HG03460 (cell line): ENCODE measurements around the gene NEDD4.
"Not testable (repeated sequence)": the region's sequence is repeated elsewhere in the genome, so short reads cannot be mapped to it uniquely, and the experiment has no call there.

Experiments used
- ATAC-seq: cut with Tn5 transposase; IDR thresholded peaks from one replicate; pipeline ENCODE4 v1.9.1; 2021; ENCODE audit not compliant: unreplicated experiment

The NEDD4 gene

DNA sequence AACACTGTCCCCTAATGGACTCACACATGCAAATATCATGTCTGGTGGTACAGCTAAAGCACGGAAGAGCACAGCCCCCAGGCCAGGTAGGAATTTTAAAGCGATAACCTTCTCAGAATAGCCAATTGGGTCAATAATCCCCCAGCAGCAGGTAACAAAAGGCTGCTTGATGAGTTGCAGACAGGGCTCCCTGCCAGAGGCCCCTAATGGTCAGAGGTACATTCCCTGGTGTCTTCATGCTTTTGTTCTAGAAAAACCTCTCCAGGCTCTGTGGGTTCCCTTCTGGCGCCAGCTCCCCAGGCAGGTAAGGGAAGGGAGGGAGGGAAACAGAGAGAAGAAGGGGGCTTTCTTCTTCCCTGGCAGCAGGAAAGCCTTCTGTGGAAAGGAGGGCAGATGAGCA is 207.1 kb downstream of the NEDD4 start:
- ATAC-seq = no peak

DNA sequence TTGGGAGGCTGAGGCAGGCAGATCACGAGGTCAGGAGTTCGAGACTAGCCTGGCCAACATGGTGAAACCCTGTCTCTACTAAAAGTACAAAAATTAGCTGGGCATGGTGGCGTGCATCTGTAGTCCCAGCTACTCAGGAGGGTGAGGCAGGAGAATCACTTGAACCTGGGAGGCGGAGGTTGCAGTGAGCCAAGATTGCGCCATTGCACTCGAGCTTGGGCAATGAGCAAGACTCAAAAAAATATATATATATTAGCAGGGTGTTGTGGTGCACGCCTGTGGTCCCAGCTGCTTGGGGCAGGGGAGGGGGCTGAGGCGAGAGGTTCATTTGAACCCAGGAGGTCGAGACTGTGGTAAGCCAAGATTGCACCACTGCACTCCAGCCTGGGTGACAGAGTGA is 207.8 kb downstream of the NEDD4 start:
- ATAC-seq = not testable (repeated sequence)

GRCh38 chr15:55784286-55784685 is 209.1 kb downstream of the NEDD4 start:
- no peak for ATAC-seq

GRCh38 chr15:55782901-55783300 is 210.5 kb downstream of the NEDD4 start:
- ATAC-seq = no peak

DNA sequence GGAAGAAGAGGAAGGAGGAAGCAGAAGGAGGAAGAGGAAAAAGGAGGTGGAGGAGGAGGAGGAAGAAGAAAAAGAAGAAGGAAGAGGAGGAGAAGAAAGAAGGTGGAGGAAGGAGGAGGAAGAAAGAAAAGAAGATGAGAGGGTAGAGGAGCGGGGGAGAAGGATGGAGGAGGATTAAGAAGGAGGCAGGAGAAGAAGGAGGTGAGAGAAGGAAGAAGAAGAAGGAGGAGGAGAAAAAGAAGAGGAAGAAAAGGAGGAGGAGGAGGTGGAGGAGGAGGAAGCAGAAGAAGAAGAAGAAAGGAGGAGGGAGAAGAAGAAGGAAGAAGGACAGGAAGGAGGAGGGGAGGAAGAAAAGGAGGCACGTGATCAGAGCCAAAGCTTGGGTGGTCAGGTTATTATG is 213.1 kb downstream of the NEDD4 start:
- ATAC-seq = no peak

DNA sequence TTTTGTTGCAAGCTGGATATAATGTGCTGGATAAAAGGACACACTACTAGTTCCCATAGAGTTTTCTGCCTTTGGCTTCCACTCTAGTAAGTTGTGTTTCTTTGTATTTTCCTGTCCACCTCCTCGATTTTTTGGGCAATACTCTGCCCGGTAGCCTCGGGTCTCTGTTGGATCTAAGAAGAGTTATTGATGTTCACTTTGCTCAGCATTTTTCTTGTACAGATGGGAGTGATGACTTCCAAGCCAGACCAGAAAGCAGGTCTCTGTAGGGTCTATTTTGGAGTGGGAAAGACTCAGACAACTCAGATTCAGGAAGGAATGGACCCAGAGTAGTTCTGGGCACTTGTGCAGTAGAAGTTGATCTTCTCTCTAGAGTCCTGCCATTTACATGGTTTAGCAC is 214.5 kb downstream of the NEDD4 start:
- ATAC-seq = no peak
